Parathyroid adenoma (tissue), 2 donors: ENCODE data around the gene HOXD8.

Experiments
- H2AFZ ChIP-seq: fragments of 300-600 bp; sonication (generic); one replicate; pipeline ENCODE4 v1.7.0; 2017; ENCODE audit warnings: antibody characterized with exemption, mild to moderate bottlenecking
- H3K27ac ChIP-seq: fragments of 300-600 bp; sonication (generic); one replicate; pipeline ENCODE4 v1.7.0; 2017
- H3K27me3 ChIP-seq: fragments of 300-600 bp; sonication (generic); one replicate; pipeline ENCODE4 v1.7.0; 2017; ENCODE audit warnings: low read length; ENCODE audit not compliant: control insufficient read depth, insufficient read depth
- H3K36me3 ChIP-seq: fragments of 300-600 bp; sonication (generic); one replicate; pipeline ENCODE4 v1.7.0; 2017; ENCODE audit warnings: low read length; ENCODE audit not compliant: control insufficient read depth, insufficient read depth
- H3K4me1 ChIP-seq: fragments of 300-600 bp; sonication (generic); one replicate; pipeline ENCODE4 v1.7.0; 2017; ENCODE audit warnings: control low read depth
- H3K4me2 ChIP-seq: fragments of 300-600 bp; sonication (generic); one replicate; pipeline ENCODE4 v1.7.0; 2017; ENCODE audit warnings: low read length
- H3K4me3 ChIP-seq: fragments of 300-600 bp; sonication (generic); one replicate; pipeline ENCODE4 v1.7.0; 2017; ENCODE audit warnings: low read depth, low read length
- H3K79me2 ChIP-seq: fragments of 300-600 bp; sonication (generic); one replicate; pipeline ENCODE4 v1.7.0; 2017; ENCODE audit warnings: control low read depth
- H3K9ac ChIP-seq: fragments of 300-600 bp; sonication (generic); one replicate; pipeline ENCODE4 v1.7.0; 2017; ENCODE audit warnings: mild to moderate bottlenecking
- H3K9me3 ChIP-seq: fragments of 300-600 bp; sonication (generic); one replicate; pipeline ENCODE4 v1.7.0; 2017; ENCODE audit warnings: low read length; ENCODE audit not compliant: control insufficient read depth
- TF ChIP-seq, protein P1 (sequence below): fragments of 300-600 bp; sonication (generic); IDR thresholded peaks from one replicate; pipeline ENCODE4 v1.7.0; 2017; ENCODE audit warnings: antibody characterized with exemption, mild to moderate bottlenecking
- donor health status: primary hyperparathyroidism.

The HOXD8 gene

GRCh38 chr2:176103742-176104315 is 25.7 kb upstream of the HOXD8 start:
- no peak overlapping the region for H3K4me3 ChIP-seq
- H3K9me3 ChIP-seq = no peaks in the 10 kb centered on the region
- no peak overlapping the region for H3K4me2 ChIP-seq
- peaks cover 27% of the 10 kb centered on the region for H3K27me3 ChIP-seq
- TF ChIP-seq, protein P1, sequence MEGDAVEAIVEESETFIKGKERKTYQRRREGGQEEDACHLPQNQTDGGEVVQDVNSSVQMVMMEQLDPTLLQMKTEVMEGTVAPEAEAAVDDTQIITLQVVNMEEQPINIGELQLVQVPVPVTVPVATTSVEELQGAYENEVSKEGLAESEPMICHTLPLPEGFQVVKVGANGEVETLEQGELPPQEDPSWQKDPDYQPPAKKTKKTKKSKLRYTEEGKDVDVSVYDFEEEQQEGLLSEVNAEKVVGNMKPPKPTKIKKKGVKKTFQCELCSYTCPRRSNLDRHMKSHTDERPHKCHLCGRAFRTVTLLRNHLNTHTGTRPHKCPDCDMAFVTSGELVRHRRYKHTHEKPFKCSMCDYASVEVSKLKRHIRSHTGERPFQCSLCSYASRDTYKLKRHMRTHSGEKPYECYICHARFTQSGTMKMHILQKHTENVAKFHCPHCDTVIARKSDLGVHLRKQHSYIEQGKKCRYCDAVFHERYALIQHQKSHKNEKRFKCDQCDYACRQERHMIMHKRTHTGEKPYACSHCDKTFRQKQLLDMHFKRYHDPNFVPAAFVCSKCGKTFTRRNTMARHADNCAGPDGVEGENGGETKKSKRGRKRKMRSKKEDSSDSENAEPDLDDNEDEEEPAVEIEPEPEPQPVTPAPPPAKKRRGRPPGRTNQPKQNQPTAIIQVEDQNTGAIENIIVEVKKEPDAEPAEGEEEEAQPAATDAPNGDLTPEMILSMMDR = no peak
- H3K9ac ChIP-seq = no peak overlapping the region
- no peak overlapping the region for H2AFZ ChIP-seq
- H3K79me2 ChIP-seq = no peaks in the 10 kb centered on the region
- no peaks in the 10 kb centered on the region for H3K4me1 ChIP-seq
- no peaks in the 10 kb centered on the region for H3K36me3 ChIP-seq
- no peak overlapping the region for H3K27ac ChIP-seq

DNA sequence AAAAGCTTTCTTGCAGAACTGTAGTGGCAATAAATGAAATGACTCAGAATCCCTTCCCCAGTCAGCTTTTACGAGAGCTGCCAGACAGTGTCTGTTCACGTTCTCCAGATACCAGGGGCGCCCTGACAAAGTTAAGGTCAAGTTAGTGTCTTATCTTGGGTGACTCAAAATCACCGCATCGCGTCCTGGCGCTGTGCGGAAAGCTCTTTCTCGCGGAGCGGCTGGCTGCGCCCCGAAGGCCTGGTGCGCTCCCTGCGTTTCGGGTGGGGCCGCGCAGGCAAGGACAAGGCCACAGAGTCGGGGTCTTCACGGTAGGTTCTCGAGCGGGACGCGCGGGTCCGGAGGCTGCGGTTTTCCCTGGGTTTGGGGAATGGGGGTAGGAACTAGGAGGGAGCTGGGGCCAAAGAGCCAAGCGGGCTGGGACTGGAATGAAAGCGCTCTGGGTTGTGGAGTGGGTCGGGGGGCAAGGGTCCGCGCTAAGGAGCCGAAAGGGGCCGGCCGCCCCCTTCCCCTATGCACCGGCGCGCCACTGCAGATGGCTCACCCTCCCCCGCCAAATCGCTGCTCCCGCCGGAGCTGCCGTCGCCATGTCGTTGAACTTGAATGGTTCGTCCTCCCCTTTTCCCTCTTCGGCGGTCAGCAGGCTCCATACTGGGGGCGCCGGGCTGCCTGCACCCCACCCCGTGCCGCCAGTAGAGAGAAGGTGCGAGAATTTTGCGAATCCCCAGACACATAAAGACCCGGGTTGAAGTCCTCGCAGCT is 25.0 kb upstream of the HOXD8 start:
- H3K4me2 ChIP-seq = no peak overlapping the region
- H3K4me1 ChIP-seq = no peaks in the 10 kb centered on the region
- H3K9ac ChIP-seq = no peak overlapping the region
- no peaks in the 10 kb centered on the region for H3K36me3 ChIP-seq
- no peak overlapping the region for H2AFZ ChIP-seq
- H3K27ac ChIP-seq = no peak overlapping the region
- TF ChIP-seq, protein P1 = no peak
- H3K79me2 ChIP-seq = no peaks in the 10 kb centered on the region
- H3K9me3 ChIP-seq = no peaks in the 10 kb centered on the region
- H3K27me3 ChIP-seq = peaks cover 29% of the 10 kb centered on the region
- H3K4me3 ChIP-seq = no peak overlapping the region

- H2AFZ ChIP-seq = no peak overlapping the region
- peaks cover 26% of the 10 kb centered on the region for H3K27me3 ChIP-seq
- H3K9ac ChIP-seq = no peak overlapping the region
- TF ChIP-seq, protein P1 = no peak
- no peak overlapping the region for H3K4me3 ChIP-seq
- H3K9me3 ChIP-seq = no peaks in the 10 kb centered on the region
- H3K4me2 ChIP-seq = no peak overlapping the region
- H3K27ac ChIP-seq = no peak overlapping the region
- no peaks in the 10 kb centered on the region for H3K36me3 ChIP-seq
- H3K79me2 ChIP-seq = no peaks in the 10 kb centered on the region
- H3K4me1 ChIP-seq = no peaks in the 10 kb centered on the region
These were observed 24.3 kb upstream of the HOXD8 start for GRCh38 chr2:176105078-176105729.

- TF ChIP-seq, protein P1 = no peak
- H3K27me3 ChIP-seq = peaks cover 27% of the 10 kb centered on the region
- H3K79me2 ChIP-seq = no peaks in the 10 kb centered on the region
- no peak overlapping the region for H2AFZ ChIP-seq
- no peak overlapping the region for H3K4me3 ChIP-seq
- no peaks in the 10 kb centered on the region for H3K9me3 ChIP-seq
- H3K27ac ChIP-seq = no peak overlapping the region
- H3K4me2 ChIP-seq = no peak overlapping the region
- no peaks in the 10 kb centered on the region for H3K36me3 ChIP-seq
- H3K9ac ChIP-seq = no peak overlapping the region
- H3K4me1 ChIP-seq = no peaks in the 10 kb centered on the region
These were observed 23.6 kb upstream of the HOXD8 start for GRCh38 chr2:176105730-176106580.
